Lower leg skin (tissue), 3 donors: ENCODE measurements around the gene NOVA2.

ENCODE experiments used
- CTCF ChIP-seq, 3 donors: fragments of 450-650 bp; IDR thresholded peaks; one replicate each; pipeline ENCODE4 v1.5.1; 2016; ENCODE audit warnings: antibody characterized with exemption in 3 of 3, mild to moderate bottlenecking in 3 of 3, moderate library complexity in 2 of 3
- POLR2A ChIP-seq, 2 donors: fragments of 450-650 bp; IDR thresholded peaks; one replicate each; pipeline ENCODE4 v1.6.1; 2016 to 2017; ENCODE audit warnings: antibody characterized with exemption in 2 of 2, mild to moderate bottlenecking in 1 of 2, moderate library complexity in 1 of 2

GRCh38 chr19:45954156-45954555 is 19.5 kb downstream of the NOVA2 start:
- TF ChIP-seq CTCF (IDR thresholded peaks at IDR 0.05) (no peak), POLR2A (IDR thresholded peaks at IDR 0.05) (no peak)
